COLO668 (cell line): ENCODE results near the gene DNAJC12.
"Not testable (repeated sequence)": the region's sequence is repeated elsewhere in the genome, so short reads cannot be mapped to it uniquely, and the experiment has no call there.

Source experiments
- DNase-seq: peaks from one replicate; lab custom pipeline; 2025; ENCODE audit not compliant: unreplicated experiment; lab: John Stamatoyannopoulos, UW

Gene DNAJC12

DNA sequence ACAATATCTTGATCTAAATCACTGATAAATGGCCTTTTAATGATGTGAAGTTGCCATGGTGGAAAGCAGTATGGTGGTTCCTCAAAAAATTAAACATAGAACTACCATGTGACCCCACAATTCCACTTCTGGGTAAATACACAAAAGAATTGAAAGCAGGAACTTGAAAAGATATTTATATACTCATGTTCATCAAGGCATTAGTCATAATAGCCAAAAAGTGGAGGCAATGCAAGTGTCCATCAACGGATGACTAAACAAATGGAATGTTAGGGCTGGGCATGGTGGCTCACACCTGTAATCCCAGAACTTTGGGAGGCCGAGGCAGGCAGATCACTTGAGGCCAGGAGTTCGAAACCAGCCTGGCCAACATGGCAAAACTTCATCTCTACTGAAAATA, 2.0 kb upstream of the DNAJC12 start:
- no peak for DNase-seq

DNA sequence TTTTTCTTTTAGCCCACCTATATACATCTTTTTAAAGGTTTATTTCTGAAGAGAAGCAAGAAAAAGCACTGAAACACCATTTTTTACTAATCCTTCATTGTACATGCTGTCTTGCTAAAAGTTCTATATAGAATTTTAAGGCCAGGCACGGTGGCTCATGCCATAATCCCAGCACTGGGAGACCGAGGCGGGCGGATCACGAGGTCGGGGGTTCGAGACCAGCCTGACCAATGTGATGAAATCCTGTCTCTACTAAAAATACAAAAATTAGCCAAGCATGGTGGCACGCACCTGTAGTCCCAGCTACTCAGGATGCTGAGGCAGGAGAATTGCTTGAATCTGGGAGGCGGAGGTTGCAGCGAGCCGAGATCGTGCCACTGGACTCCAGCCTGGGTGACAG, 1.5 kb upstream of the DNAJC12 start:
- not testable (repeated sequence) for DNase-seq

DNA sequence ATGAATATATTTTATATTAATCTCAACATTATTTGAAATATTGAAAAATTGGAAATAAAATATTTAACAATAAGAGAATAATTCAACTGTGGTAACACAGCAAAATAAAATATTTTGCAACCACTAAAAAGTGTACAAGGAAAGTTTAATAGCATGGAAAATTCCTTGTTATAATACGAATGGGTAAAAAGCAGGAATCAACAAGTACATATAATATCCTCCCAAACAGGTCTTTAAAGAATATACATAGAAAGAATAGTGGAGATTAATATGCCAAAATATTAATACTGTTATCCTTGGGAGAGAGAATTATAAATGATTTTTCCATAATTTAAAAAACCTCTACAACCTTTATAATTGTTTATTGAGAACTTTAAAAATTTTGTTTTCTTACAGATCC, 1.0 kb downstream of the DNAJC12 start:
- no peak for DNase-seq

GRCh38 chr10:67836488-67836887, 1.5 kb downstream of the DNAJC12 start:
- no peak for DNase-seq

DNA sequence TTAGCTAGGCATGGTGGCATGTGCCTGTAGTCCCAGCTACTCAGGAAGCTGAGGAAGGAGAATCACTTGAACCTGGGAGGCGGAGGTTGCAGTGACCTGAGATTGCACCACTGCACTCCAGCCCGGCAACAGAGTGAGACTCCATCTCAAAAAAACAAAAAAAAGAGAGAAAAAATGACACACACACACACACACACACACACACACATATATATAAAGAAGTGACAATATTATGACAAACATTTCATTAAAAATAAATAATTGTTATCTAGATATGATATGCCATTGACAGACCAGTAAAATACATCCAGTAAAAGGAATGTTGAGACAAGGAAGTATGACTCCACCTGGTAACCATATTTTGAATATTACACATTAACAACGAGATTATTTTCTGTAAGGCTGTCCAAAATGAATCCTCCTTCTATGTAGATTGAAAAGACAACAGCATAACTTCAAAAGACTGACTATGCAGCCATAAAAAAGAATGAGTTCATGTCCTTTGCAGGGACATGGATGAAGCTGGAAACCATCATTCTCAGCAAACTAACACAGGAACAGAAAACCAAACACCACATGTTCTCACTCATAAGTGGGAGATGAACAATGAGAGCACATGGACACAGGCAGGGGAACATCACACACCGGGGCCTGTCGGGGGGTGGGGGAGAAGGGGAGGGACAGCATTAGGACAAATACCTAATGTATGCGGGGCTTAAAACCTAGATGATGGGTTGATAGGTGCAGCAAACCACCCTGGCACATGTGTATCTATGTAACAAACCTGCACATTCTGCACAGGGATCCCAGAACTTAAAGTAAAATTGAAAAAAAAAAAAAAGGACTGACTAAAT, 2.2 kb downstream of the DNAJC12 start:
- peak; percentile 18 for DNase-seq

DNA sequence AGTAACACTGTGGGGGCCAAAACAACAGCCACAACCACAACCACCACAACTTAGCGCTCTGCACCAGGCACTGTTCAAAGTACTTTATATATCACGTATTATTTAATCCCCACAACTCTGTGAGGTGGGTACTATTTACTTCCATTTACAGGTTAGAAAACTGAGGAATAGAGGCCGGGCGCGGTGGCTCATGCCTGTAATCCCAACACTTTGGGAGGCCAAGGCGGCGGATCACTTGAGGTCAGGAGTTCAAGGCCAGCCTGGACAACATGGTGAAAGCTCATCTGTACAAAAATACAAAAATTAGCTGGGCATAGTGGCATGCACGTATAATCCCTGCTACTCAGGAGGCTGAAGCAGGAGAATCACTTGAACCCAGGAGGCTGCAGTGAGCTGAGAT, 3.6 kb downstream of the DNAJC12 start:
- no peak for DNase-seq

DNA sequence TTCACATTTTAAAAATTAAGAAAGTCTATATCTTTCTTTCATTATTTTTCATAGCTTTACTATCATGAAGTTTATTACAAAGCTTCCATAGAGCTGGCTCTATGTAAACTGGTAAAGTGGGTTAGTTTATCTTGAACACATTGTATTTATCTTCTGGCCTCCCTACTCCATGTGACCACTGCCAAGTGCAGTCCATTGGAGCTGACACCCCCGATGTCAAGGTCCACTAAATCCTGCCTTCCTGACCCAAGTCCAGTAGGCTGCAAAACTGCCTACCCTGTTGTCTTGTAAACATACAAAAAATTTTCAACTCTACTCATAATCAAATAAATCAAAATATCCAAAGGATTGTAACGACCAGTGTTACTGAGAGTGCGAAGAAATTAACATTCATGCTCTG, 10.2 kb downstream of the DNAJC12 start:
- no peak for DNase-seq

DNA sequence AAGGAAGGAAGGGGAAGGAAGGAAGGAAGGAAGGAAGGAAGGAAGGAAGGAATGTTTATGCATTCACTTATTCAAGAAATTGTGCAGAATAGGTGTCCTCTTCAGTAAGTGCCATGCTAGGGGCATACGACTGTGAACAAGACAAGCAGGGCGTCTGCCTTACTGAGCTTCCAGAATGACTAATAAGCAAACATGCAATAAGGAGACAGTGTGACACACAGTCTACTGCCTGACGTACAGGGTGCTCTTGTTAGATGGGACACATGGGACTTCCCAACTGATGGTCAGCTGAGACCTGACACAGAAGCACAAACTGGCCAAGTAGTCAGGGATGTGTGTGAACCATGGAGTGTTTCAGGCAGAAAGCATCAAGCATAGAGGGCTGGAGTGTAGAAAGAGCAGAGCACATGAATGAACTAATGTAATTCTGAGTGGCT, 18.2 kb downstream of the DNAJC12 start:
- peak; percentile 11 for DNase-seq

- peak; percentile 20 for DNase-seq
These were observed 19.7 kb downstream of the DNAJC12 start for GRCh38 chr10:67818323-67818722.

DNA sequence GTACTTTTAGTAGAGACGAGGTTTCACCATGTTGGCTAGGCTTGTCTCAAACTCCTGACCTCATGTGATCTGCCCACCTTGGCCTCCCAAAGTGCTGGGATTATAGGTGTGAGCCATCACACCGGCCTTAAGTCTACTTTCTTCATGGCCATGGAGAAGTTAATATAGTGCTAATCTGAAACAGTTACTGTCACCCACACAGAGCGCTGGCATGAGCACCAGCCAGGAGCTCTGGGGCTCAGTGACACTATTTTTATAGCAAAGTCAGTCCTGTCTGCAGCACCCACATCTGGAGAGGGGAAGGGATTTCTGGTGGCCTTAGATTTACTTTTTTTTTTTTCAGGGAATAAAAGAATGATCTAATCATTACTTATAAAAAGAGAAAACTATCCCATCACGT, 21.3 kb downstream of the DNAJC12 start:
- no peak for DNase-seq

- DNase-seq = peak; percentile 18
These were observed 22.4 kb downstream of the DNAJC12 start for GRCh38 chr10:67815571-67816059.

GRCh38 chr10:67812007-67812406, 26.0 kb downstream of the DNAJC12 start:
- DNase-seq = no peak

GRCh38 chr10:67809107-67809506, 28.9 kb downstream of the DNAJC12 start:
- DNase-seq = no peak

- DNase-seq = no peak
These were observed 29.3 kb downstream of the DNAJC12 start for GRCh38 chr10:67808704-67809103.

- no peak for DNase-seq
These were observed 30.0 kb downstream of the DNAJC12 start for GRCh38 chr10:67807855-67808456.

DNA sequence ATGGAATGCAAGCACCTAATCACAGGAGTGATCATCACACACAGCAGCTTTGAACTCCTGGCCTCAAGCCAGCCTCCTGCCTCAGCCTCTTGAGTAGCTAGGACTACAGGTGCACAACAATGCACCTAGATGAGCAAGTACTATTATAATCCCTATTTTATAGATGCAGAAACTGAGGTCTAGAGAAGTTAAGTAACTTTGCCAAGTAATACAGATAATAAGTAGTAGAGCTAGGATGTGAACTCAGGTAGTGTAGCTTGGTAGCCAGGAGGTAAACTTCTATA, 33.7 kb downstream of the DNAJC12 start:
- DNase-seq = no peak

GRCh38 chr10:67803588-67804394, 34.2 kb downstream of the DNAJC12 start:
- DNase-seq = no peak

DNA sequence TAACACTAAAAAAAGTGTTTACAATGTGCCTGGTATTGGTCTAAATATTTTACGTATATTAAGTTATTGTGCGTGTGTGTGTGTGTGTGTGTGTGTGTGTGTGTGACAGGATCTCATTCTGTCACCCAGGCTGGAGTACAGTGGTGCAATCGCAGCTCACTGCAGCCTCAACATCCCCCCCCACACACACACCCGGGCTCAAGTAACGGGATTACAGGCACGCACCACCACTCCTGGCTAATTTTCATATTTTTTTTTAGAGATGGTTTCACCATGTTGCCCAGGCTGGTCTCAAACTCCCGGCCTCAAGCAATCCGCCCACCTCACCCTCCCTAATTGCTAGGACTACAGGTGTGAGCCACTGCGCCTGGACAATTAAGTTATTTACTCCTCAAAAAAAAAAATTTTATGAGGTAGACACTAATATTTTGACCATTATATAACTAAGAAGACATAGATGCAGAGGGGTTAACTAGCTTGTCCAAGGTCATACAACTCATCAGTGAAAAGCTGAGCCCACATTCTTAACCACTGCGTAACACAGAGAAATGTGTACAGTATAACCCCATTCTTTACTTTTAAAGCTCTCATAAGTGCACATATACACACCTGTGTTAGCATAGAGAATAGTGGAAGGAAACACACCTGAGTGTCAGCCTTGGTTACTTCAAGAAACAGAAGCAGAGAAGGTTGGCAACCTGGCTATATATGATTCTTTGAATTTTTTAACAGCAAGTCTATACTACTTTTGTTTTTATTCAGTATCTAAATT, 35.0 kb downstream of the DNAJC12 start:
- DNase-seq = no peak

GRCh38 chr10:67801118-67801517, 36.9 kb downstream of the DNAJC12 start:
- DNase-seq = no peak

- no peak for DNase-seq
These were observed 43.0 kb downstream of the DNAJC12 start for GRCh38 chr10:67794909-67795460.

DNA sequence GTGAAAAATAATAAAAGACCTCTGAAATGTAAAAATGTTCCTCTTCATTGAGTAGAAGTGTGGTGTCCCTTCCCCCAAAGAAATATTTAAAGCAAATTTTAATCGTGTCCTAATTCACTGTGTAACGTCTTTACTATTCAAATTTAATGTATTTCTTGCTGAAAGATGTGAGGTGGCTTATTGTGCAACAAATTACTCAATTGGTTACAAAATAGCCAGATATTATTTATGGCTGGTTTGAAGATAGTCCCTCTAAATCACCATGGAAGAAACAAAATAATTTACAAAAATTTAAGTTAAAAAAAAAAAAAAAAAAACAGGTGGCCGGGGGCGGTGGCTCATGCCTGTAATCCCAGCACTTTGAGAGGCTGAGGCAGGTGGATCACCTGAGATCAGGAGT, 43.7 kb downstream of the DNAJC12 start:
- no peak for DNase-seq
